Testis (tissue), 2 donors: Measurements from ENCODE around the gene CNKSR2.

Experiments used
- POLR2A ChIP-seq: fragments of 450-650 bp; IDR thresholded peaks from one replicate; pipeline ENCODE4 v1.6.1; 2017; ENCODE audit warnings: antibody characterized with exemption, mild to moderate bottlenecking, moderate library complexity
- TF ChIP-seq, protein P1 (sequence below), 3 experiments: fragments of 450-650 bp in 2 of 3; fragments of 200-600 bp in 1 of 3; sonication (generic) in 1 of 3; IDR thresholded peaks; one replicate each; pipeline ENCODE4 v1.5.1; 2016 to 2019; ENCODE audit warnings: antibody characterized with exemption in 3 of 3, mild to moderate bottlenecking in 2 of 3, moderate library complexity in 1 of 3

DNA sequence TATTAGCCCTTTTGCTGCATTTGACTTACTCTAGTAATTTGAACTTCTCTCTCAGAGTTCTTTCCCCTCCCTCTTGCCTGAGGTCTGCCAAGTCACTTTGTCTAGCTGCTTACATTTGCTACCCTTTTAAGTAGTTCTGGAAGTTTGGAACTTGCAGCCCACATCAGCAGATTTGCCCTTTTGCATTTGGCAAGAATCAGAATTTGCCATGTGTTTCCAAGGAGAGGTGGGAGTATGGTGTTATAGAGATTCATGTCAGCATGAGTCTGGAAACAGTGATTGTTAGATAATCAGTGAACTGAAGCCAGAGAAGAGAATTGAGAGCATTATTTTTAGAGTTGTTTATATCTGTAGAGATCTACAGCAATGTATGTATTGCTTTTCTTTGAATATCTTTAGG lies 231.8 kb downstream of the CNKSR2 start:
- TF ChIP-seq, protein P1, sequence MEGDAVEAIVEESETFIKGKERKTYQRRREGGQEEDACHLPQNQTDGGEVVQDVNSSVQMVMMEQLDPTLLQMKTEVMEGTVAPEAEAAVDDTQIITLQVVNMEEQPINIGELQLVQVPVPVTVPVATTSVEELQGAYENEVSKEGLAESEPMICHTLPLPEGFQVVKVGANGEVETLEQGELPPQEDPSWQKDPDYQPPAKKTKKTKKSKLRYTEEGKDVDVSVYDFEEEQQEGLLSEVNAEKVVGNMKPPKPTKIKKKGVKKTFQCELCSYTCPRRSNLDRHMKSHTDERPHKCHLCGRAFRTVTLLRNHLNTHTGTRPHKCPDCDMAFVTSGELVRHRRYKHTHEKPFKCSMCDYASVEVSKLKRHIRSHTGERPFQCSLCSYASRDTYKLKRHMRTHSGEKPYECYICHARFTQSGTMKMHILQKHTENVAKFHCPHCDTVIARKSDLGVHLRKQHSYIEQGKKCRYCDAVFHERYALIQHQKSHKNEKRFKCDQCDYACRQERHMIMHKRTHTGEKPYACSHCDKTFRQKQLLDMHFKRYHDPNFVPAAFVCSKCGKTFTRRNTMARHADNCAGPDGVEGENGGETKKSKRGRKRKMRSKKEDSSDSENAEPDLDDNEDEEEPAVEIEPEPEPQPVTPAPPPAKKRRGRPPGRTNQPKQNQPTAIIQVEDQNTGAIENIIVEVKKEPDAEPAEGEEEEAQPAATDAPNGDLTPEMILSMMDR (IDR thresholded peaks at IDR 0.05), result no peak
- no peak for TF ChIP-seq POLR2A
